ENCODE measurements around the gene RNF8.
"Not testable (repeated sequence)": the region's sequence is repeated elsewhere in the genome, so short reads cannot be mapped to it uniquely, and the experiment has no call there.

RNF8 gene

GRCh38 chr6:37396571-37397180 is 42.9 kb downstream of the RNF8 start:
- no peak for DNase-seq (ENCODE audit: low read depth)
- no peak for TF ChIP-seq CTCF (IDR thresholded peaks at IDR 0.05; ENCODE audit: control insufficient read depth, extremely low read depth, insufficient read depth)

GRCh38 chr6:37399131-37399530 is 45.3 kb downstream of the RNF8 start:
- no peak for DNase-seq (ENCODE audit: low read depth)
- no peak for TF ChIP-seq CTCF (IDR thresholded peaks at IDR 0.05; ENCODE audit: control insufficient read depth, extremely low read depth, insufficient read depth)
- no peak overlapping the region for H3K4me3 ChIP-seq (ENCODE audit: low read depth, low read length)

More at GRCh38 chr6:37396571-37397180, 42.9 kb downstream of the RNF8 start:
- no peak overlapping the region for H3K4me3 ChIP-seq (ENCODE audit: low read depth, low read length)

- DNase-seq (ENCODE audit: low read depth) = no peak
- TF ChIP-seq CTCF (IDR thresholded peaks at IDR 0.05; ENCODE audit: control insufficient read depth, extremely low read depth, insufficient read depth) = no peak
- no peak overlapping the region for H3K4me3 ChIP-seq (ENCODE audit: low read depth, low read length)
Measured at GRCh38 chr6:37399795-37400490, 46.2 kb downstream of the RNF8 start.

- DNase-seq (ENCODE audit: low read depth); H3K4me3 ChIP-seq (ENCODE audit: low read depth, low read length): not testable (repeated sequence)
Measured at GRCh38 chr6:37401658-37402057, 47.9 kb downstream of the RNF8 start.

- no peak overlapping the region for H3K4me3 ChIP-seq (ENCODE audit: low read depth, low read length)
- TF ChIP-seq CTCF (IDR thresholded peaks at IDR 0.05; ENCODE audit: control insufficient read depth, extremely low read depth, insufficient read depth) = no peak
- no peak for DNase-seq (ENCODE audit: low read depth)
Measured at GRCh38 chr6:37406726-37407341, 53.1 kb downstream of the RNF8 start.

GRCh38 chr6:37407948-37408347 is 54.2 kb downstream of the RNF8 start:
- no peak for DNase-seq (ENCODE audit: low read depth)
- TF ChIP-seq CTCF (IDR thresholded peaks at IDR 0.05; ENCODE audit: control insufficient read depth, extremely low read depth, insufficient read depth) = no peak
- no peak overlapping the region for H3K4me3 ChIP-seq (ENCODE audit: low read depth, low read length)

- TF ChIP-seq CTCF (IDR thresholded peaks at IDR 0.05; ENCODE audit: control insufficient read depth, extremely low read depth, insufficient read depth) = no peak
- DNase-seq (ENCODE audit: low read depth) = no peak
- H3K4me3 ChIP-seq (ENCODE audit: low read depth, low read length) = no peak overlapping the region
Measured at GRCh38 chr6:37409501-37409900, 55.7 kb downstream of the RNF8 start.
